T47D (cell line): ENCODE results near the gene ULK3.

ENCODE experiments used
- DNase-seq, 2 experiments: peaks; one replicate each; pipeline versions ENCODE4 v3.0.0 to v3.0.0-alpha.2; 2011 to 2012; ENCODE audit warnings: low read depth in 1 of 2, low spot score in 1 of 2
- JUND ChIP-seq: IDR thresholded peaks from 2 replicates; pipeline ENCODE4 v1.6.1; 2012; ENCODE audit warnings: low read depth
- in situ Hi-C: cut with HindIII; loops from 2 replicates; pipeline ENCODE4 v1.10.0; 2016; ENCODE audit warnings: low sequenced_read_pairs, low pct_unique_long_range_greater_than_20kb

Gene ULK3

GRCh38 chr15:74844319-74845207, 1.6 kb upstream of the ULK3 start:
- DNase-seq: no peak
- in situ Hi-C loops: no loop called here
- TF ChIP-seq JUND: no peak

GRCh38 chr15:74843891-74844299, 939 bp upstream of the ULK3 start:
- in situ Hi-C loops: no loop called here
- no peak for TF ChIP-seq JUND
- DNase-seq: no peak

DNA sequence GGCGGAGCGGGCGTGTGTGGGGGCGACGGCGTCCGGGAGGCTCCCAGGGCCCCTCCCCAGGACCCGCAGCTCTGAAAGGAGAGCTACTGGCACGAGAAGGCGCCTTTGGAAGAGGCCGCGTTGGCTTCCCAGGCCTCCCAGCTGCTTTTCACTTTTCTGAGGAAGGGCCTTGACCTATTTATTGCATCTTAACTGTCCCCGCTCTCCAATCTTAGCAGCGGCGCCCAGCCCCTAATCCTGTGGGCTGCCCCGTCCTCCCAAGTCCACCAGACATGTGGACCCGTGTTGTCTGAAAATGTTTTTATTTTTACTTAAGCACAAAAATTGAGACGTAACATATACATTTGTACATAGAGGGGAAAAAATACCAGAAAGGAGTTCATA, 481 bp upstream of the ULK3 start:
- in situ Hi-C loops: no loop called here
- TF ChIP-seq JUND: no peak
- DNase-seq: no peak

DNA sequence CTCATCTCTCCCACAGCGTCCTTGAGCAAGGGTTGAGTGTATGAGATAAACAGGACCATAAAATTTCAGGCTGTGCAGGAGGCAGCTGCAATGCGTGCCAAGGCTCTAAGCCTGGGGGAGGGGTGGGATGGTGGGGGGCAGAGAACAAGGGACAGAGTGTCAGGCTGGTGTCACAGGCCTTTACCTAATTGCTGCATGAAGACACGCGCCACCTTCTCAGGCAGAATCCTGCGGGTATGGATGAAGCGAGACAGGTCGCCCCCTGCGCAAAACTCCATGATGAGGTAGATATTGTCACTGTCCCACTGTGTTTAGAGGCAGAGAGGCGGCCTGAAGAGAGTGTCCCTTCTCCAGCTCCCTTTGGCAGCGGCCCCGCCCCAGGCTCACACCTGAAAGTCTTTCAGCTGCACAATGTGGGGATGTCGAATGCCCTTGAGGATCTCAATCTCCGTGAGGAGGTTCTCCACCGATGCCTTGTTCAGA, 1.0 kb downstream of the ULK3 start:
- no peak for DNase-seq
- TF ChIP-seq JUND: no peak
- in situ Hi-C loops: no loop called here

DNA sequence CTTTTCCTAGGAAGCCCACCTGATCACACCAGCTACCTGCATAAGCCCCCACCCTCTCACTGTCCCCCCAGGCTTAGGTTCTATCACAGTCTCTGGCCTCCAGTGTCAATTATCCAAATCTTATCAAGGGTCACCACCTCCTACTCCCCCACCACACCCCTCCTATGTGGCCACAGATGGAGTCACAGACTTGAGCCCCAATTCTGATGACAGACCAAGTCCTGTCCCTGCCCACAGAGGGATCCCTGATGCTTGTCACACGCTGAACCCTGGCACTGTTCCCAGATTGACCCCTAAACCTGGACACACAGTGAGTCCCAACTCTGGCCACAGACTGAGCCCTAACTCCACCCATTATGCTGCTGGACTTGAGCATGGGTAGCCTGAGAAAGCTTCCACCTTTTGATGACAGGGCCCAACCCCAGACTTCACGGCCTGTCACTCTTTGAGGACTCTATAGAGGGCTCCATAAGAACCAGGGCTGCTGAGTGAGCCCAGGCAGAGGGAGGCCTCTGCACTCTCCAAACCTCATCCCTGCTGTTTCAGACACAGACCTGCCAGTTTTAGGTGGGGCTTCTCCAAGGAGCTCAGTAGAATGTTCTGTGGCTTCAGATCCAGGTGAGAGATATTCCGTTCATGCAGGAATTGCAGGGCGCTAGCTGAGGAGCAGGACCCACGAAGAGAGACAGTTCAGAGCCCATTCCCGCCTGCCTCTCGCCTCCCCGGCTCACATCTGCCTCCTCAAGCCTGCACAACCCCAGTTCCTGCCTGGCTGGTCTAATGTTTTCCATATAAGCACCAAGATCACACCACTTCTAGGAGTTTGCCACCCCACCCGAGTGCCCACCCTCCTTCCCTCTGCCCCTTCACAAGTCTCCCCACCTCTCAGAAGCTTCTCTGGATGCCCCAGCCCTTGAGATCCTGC, 1.8 kb downstream of the ULK3 start:
- in situ Hi-C loops: no loop called here
- no peak for DNase-seq

DNA sequence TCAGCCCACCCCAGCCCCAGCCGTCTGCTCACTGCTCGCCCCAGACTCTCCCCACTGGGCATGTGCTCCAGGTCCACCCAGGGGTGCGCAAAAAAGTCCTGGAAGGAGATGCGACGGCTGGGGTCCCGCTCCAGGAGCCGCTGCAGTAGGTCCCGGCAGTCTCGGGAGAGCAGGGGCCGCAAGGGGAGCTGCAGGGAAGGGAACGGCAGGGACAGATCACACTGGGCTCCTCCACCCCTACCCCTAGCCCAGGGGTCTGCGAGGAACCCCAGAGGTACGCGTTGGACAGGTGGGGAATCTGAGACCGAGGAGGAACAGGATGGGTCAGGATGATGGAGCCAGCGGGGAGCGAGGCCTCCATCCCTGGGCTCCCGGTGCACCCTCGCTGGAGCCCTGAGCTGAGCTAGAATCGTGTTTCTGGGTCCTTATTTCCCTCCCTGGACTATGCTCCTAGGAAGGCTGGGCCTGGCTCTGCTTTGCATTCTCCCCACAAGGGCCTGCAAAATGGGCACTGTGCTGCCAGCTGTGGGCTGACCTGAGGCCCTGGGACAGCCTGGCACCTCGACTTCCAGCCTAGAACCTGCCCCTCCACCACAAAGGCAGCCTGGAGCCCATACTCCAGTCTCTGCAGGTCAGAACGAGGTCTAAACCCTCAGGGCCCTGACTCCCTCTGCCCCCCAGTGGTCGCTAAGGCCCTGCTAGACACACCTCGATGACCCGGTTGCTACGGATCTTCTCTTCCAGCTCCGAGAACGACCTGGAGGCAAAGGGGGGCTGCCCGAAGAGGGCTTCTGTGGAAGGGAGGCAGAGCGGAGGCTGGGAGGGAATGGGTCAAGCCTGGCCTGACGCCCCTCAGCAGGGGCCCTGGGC, 3.2 kb downstream of the ULK3 start:
- DNase-seq: no peak
- in situ Hi-C loops: no loop called here
- TF ChIP-seq JUND: no peak

More for the DNA sequence above, 1.8 kb downstream of the ULK3 start:
- TF ChIP-seq JUND: no peak

- no peak for DNase-seq
- in situ Hi-C loops: no loop called here
- no peak for TF ChIP-seq JUND
Measured at GRCh38 chr15:74838746-74839525, 4.0 kb downstream of the ULK3 start.

DNA sequence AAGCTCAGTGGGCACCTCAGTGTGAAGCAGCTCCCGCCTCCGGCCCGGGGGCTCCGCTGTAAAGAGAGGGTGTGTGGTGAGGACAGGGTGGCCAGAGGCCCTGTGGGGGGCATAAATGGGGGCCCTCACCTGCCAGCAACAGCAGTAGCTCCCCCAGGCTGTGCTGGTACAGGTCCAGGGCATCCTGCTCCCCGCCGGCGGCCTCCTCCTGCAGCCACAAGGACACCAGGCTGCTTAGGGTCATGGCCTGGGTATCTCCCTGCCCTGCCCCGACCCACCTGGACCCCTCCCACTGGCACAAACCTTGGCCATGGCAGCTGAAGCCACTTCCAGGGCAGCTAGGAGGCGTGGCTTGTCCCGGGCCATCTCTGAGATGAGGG, 4.8 kb downstream of the ULK3 start:
- in situ Hi-C loops: no loop called here
- DNase-seq: no peak
- TF ChIP-seq JUND: no peak

DNA sequence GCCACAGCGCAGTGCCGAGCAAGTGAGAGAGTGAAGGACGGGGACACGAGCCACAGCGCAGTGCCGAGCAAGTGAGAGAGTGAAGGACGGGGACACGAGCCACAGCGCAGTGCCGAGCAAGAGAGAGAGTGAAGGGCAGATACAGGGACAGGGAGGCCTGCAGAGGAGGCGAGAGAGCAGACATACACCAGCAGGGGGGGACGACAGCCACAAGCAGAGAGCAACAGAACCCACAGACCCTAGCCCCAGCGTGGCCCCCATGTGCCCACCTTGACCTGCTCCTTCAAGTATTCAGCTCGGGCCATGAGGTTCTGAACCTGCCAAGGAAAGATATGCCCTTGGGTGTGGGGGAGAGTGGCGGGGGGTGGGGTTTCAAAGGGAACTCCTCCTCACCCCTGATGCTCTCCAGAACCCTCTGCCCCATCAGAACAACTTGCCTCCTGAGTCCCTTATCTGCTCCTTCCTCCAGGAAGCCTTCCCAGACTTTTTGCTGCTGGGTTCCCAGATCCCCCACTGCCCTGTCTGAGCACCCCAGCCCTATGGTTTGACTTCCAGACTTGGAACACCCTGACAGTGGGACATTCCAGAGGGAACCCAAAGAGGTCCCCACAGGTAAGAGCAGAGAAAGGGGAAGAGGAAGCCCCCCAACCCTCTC, 5.3 kb downstream of the ULK3 start:
- TF ChIP-seq JUND: no peak
- in situ Hi-C loops: no loop called here
- no peak for DNase-seq

GRCh38 chr15:74836846-74837245, 6.1 kb downstream of the ULK3 start:
- DNase-seq: no peak
- in situ Hi-C loops: no loop called here
- no peak for TF ChIP-seq JUND

DNA sequence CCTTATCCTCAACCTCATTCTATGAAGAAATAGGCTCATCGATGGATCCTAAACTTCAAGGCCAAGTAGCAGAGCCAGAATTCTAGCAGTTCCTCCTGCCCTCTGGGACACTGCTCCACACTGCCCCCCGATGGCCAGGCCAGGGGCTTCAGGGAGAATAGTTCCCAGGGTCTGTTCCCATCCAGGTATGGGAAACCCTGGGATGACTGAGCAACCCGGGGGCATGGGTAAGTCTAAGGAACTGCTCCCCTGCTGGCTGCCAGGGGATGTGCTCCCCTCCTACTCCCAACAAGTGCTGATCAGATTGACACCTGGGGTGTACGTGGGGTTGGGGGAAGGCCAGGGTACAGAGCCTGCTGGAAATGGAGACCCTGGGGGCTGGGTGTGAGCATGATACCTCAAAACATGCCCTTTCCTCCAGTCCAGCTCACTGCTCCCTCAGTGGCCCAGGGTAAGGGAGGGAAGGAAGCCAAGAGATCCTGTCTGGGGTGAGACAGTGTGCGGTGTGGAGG, 7.6 kb downstream of the ULK3 start:
- TF ChIP-seq JUND: no peak
- in situ Hi-C loops: no loop called here
- DNase-seq: peak; percentile 80
